GM21515 (cell line): ENCODE measurements around the gene PCBP1.
"Not testable (repeated sequence)": the region's sequence is repeated elsewhere in the genome, so short reads cannot be mapped to it uniquely, and the experiment has no call there.

Source experiments
- ATAC-seq: cut with Tn5 transposase; IDR thresholded peaks from one replicate; pipeline ENCODE4 v1.9.1; 2021; ENCODE audit not compliant: unreplicated experiment

Gene PCBP1

DNA sequence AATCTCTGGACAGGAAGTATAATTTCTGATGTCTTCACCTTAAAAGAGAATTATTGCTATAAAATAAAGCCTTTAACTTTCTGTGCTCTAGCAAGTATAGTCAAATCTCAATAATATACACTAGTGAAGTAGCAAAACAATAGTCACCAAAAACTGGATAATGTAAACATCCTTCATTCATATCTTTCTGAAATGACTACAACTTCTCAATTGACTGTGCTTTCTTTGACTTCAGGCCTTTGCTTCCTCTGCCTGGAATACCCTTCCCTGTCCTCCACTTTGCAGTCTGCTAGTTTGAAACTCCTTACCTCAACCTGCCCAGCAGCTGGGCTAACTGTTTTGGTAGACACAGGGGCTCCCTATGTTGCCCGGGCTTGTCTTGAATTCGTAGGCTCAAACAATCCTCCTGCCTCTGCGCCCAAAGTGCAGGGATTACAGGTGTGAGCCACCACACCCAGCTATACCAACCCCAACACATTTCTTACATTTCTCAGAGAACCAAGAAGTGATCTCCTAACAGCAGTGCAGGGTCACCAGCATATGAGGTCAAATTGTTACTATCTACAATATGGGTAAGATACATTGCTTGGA, 6.6 kb upstream of the PCBP1 start:
- no peak for ATAC-seq

DNA sequence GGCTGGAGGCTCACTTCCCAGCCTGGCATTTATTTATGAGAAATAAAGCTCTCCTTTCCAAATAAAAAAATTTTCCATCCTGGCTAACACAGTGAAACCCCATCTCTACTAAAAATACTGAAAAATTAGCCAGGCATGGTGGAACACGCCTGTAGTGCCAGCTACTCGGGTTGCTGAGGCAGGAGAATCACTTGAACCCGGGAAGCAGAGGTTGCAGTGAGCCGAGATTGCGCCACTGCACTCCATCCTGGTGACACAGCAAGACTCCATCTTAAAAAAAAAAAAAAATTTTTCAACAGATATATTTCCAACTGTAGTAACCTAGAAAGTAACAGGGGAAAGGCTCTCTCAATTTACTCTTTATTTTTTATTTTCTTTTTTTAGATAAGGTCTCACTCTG, 6.1 kb upstream of the PCBP1 start:
- no peak for ATAC-seq

DNA sequence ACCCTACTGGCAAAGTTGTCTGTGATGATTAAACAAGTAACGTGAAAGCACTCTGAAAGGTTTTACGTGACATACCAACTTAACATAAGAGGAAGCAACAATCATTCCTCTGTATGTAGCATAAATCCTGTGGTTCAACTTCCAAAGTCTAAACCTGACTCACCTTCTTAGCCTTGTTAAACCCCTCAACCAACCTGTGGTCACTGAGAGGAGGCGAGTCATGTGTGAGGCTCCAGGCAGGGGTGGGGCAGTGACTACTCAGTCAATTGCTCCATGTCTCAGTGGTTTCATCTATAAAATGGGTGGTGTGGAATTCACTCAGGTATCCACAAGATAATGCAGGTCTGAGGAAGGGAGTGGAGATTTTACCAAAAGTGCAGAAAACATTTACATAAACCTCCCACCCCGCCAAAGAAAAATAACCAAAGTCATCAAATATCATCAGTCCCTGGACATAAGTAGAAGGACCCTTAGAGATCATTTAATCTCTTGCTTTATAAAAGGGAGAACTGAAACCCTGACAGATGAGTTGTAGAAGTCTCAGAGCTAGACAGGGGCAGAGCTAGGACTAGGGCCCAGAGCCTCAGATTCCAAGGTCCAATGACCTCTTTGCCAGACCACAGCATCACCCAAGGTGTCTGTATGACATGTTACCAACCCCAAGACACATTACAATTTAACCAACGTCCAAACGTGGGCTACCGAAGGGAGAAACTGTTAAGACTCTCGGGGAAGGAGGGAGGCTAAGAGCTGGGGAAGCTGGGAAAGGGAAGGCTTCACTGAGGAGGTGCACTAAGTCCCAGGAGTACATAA, 3.7 kb upstream of the PCBP1 start:
- ATAC-seq = no peak

DNA sequence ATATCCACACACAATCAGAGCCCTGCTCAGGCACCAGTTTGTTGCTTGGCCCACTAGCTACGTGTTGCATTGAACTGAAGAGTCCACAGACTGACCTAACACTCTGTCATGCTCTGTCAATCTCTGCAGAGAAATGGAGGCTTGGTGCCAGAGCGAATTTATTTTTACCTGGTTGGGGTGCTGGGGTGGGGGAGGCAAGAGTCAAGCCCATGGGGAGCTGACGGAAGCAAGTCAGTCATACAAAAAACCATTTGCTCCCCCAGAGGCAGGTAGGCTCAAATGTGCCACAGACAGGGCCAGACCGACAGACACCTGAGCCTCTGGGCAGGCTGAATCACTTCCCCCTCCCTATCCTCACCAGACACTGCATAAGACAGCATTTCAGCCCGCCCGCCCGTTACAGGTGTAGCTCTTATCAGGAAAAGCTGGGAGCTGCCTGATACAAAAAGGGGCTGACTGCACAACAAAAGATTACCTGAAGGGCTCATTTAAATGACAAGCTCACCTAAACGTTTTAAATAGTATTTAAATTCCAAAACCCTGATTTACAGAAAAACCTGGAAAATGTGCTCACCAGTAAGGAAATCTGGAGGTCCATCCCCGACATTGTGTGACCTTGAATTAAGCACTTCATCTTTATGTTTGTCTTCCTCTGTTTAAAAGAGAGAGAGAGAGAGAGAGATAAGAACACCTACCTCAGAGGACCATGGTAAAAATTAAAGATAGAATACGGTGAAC, 2.1 kb upstream of the PCBP1 start:
- no peak for ATAC-seq

DNA sequence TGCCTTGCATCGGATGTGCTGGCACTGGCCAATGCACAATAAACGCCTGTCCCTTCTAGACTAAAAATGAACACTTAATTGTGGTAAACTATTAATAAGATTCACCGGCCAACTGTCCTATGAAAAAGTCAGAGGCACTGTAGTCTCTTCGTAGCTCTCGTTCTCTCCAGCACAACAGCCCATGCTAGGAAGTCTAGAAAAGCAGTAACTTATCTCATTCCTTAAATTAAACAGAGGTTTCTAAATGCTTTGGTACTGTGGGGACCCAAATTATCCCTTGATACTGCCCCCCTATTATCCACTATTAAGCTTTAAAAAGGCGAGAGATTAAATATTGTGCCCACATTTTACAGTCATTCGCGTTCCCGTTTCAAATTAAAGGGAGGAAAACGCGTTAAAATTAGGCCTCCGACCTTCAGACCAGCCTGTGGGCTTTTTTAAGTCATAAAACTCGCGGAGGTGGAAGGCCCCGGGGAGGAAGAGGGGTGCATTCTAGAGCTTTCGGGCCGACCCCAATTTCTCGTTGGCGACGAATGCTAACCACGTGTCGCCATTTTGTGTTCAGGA, 1.5 kb upstream of the PCBP1 start:
- no peak for ATAC-seq

DNA sequence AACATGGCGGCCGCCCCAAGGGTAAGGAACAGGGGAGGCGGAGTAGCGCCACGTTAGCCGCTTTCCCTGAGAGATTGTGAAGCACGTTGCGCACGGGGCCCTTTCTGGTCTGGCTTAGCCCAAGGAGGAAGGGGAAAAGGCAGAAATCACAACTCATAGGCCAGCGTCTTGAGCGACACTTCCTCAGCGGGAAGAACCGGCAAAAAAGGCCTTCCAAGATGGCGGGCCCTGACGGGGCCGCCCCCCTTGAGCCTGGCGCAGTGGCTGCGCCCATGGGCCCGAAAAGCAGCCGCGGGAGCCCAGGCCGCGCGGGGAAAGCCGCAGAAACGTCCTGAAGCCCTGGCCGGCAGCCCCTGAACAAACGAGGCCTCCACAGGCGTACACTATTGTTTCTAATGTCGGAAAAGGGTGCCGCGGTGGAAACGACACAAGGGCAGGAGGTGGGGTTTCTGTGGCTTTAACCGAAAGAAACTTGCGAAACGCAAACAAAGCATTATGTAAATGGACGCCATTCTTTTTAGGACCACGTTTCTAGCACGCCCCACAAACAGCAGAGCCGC, 919 bp upstream of the PCBP1 start:
- ATAC-seq = peak; percentile 32

DNA sequence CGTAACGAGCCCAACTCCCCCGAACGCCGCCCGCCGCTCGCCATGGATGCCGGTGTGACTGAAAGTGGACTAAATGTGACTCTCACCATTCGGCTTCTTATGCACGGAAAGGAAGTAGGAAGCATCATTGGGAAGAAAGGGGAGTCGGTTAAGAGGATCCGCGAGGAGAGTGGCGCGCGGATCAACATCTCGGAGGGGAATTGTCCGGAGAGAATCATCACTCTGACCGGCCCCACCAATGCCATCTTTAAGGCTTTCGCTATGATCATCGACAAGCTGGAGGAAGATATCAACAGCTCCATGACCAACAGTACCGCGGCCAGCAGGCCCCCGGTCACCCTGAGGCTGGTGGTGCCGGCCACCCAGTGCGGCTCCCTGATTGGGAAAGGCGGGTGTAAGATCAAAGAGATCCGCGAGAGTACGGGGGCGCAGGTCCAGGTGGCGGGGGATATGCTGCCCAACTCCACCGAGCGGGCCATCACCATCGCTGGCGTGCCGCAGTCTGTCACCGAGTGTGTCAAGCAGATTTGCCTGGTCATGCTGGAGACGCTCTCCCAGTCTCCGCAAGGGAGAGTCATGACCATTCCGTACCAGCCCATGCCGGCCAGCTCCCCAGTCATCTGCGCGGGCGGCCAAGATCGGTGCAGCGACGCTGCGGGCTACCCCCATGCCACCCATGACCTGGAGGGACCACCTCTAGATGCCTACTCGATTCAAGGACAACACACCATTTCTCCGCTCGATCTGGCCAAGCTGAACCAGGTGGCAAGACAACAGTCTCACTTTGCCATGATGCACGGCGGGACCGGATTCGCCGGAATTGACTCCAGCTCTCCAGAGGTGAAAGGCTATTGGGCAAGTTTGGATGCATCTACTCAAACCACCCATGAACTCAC, 673 bp downstream of the PCBP1 start:
- ATAC-seq = no peak

DNA sequence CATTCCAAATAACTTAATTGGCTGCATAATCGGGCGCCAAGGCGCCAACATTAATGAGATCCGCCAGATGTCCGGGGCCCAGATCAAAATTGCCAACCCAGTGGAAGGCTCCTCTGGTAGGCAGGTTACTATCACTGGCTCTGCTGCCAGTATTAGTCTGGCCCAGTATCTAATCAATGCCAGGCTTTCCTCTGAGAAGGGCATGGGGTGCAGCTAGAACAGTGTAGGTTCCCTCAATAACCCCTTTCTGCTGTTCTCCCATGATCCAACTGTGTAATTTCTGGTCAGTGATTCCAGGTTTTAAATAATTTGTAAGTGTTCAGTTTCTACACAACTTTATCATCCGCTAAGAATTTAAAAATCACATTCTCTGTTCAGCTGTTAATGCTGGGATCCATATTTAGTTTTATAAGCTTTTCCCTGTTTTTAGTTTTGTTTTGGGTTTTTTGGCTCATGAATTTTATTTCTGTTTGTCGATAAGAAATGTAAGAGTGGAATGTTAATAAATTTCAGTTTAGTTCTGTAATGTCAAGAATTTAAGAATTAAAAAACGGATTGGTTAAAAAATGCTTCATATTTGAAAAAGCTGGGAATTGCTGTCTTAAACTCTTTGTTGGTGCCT, 1.4 kb downstream of the PCBP1 start:
- ATAC-seq = no peak

DNA sequence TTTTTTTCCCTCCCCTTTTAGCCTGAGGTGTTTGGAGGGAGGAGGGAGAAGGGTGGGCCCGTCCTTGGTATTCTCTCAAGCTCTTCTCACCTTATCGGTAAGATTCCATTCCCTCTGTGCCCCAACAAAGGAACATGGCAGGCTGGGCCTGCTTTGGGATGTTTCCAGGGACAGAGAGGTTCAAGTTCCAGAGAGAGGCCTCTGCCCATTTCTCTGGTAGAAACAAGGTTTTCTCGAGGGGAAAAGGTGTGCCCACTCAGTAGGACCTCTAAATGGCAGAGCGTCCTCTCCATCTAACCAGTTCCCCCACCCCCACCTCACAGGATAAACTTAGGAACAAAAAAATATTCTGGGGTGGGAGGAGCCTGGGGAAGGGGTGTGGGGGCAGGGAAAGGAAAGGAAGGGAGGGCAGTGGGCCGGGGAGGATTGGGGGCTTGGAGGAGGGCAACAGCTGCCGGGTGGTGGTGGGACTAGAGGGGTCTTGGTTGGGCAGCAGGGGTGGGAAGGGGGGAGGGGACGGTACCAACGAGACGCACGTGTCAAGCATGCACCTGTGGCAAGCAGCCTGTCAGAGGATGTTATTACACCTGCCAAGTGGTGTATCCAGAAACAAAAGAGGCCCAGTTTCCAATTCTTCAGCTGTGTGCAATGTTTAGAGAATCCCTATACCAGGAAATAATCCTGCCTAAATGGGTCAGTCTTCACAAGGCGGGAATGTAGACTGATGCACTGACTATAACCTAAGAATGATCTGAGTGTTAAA, 2.1 kb downstream of the PCBP1 start:
- ATAC-seq = no peak

DNA sequence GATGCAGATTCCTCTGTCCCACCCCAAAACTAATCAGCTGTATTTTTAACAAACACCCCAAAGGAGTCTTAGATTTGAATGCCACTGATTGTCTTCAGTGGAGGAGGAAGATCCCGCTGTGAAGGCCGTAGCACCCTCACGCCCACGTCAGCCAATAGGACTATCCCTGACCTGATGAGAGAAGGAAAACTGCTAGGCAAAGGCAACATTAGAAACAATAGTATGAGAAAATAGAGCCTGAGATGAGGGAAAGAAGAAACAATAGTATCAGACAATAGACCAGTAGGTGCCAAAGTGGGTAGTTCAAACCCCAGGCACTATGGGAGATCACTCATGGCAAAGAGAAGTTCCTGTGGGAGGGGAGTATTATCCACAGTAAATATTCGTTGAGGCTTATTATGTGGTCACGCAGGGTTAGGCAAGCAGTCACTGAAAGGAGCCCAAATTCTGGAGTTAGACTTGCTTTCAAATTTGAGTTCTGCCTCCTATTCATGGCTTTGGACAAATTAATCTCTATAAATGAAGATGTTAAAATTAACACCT, 2.8 kb downstream of the PCBP1 start:
- no peak for ATAC-seq

DNA sequence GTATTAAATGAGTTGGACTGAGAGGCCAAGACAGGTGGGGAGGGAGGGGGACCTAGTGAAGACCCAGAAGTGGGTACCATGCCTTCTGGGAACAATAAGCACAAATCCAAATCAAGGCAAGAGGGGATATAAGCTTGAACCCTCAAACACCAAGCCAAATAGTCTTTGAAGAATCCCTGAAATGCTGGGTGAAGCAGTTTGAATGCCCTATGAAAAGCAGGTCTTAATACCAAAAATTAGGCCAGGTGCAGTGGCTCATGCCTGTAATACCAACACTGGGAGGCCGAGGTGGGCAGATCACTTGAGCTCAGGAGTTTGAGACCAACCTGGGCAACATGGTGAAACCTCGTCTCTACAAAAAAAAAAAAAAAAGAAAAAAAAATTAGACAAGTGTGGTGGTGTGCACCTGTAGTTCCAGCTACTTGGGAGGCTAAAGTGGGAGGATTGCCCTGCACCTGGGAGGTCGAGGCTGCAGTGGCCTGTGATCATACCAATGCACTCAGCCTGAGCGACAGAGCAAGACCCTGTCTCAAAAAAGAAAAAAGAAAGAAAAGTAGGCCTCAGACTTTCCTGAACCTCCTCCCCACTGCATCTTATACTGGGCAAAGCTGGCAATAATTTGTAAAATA, 3.5 kb downstream of the PCBP1 start:
- ATAC-seq = no peak

DNA sequence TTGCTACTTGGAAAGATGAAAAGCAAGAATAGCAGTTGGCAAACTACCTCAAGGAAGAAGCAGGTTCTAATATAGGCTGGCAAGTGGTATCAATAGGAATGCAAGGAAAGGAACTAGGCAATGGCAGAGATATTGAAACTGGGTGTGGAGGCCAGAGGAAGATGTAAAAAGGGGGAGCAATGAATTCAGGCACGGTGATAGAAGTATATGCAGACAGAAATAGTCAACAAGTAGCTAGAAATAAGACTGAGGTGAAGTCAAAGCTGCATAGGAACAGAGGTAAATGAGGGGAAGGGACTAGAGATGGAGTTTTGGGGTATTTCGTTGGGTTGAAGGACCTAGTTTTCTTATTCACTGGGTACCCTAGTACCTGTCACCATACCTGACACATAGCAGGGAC, 4.1 kb downstream of the PCBP1 start:
- ATAC-seq = no peak

DNA sequence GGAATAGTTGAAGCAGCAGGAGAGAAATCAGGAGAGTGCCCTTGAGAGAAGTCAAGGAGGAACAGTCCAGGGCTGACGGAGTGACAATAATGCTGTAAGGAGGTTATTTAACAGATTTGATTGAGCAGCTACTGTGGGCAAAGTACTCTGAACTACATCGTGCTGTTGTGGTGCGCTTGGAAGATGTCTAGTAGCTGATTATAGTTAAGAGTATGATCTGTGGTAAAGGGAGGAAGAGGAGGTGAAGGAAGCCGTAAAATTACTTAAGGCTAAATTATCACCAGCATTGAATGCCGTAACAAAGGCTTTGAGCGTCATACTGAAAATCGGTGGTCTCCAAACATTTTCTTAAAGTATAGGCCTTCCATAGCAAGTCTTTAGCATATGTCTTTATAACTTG, 4.5 kb downstream of the PCBP1 start:
- no peak for ATAC-seq

DNA sequence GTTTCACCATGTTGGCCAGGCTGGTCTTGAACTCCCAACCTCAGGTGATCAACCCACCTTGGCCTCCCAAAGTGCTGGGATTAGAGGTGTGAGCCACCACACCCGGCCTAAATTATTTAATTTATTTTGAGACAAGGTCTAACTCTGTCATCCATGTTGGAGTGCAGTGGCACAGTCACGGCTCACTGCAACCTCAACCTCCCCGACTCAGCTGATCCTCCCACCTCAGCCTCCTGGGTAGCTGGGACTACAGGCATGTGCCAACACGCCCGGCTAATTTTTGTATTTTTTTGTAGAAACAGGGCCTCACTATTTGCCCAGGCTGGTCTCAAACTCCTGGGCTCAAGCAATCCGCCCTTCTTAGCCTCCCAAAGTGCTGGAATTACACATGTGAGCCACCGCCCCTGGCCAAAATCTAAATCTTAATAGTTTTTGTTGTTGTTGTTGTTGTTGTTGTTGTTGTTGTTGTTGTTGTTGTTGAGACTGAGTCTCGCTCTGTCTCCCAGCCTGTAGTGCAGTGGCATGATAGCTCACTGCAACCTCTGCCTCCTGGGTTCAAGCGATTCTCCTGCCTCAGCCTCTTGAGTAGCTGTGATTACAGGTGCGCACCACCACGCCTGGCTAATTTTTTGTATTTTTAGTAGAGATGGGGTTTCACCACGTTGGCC, 5.4 kb downstream of the PCBP1 start:
- not testable (repeated sequence) for ATAC-seq

DNA sequence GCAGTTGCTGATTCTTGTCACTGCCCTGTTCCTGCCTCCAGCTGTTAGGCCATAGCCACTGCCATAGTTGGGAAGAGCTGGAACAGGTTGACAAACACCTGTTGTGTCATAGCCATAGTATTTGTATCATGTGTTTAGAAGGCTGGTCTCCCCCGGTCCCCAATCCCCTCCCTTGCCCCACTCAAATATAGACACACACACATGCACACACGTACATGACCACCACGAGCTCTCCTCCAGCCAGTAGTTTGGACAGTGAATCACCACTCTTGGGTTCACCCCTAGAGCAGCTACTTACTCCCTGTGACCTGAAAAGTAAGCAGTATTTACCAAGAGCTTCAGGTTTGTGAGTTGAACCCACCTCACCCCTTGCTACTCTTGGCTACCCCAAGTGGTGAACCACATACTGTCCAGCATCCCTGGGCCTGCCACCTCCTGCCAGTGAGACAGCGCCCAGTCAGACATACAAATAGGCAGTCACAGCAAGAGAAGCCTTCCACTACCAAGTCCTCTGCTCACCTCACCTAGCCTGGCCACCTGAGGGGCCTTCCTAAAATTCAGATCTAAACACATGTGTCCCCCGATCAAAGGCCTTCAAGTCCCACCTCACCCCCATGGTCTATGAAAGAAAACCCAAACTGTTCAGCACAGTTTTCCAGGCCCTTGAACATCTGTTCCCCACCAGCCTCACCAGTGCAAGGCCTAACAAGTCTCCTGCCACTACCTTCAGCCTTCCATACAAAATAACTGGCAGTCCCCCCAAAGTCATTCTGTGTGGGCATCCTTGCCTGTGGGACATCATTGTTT, 7.1 kb downstream of the PCBP1 start:
- no peak for ATAC-seq

DNA sequence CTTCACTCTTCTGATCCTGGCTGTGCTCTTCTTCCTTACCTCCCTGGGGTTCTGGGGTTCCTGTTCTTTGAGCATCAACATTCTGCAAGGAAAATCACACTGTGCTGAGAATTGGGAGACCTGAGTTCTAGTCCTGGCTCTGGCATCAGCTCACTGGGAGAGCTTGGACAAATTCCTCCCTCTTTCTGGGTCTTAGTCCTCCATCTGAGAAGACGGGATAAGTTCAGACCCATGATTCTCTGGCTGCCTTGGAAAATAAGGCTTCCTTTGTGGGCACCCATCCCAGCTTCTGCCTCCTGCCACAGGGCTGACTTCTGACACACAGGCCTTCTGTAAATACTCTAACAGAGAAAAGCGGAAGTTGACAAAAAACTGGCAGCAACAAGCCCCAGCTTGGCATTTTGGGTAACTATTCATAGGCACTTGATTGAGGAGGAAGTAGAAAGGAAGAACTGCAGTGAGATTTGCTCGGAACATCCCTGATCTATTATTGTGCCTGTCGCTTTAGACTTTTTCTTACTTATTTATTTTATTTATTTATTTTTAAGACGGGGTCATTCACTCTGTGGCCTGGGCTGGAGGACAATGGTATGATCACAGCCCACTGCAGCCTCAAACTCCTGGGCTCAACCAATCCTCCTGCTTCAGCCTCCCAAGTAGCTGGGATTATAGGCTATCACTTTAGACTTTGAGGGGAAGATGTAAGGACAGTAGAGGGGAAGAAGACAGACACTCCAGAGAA, 7.9 kb downstream of the PCBP1 start:
- ATAC-seq = peak; percentile 40
